SK-N-SH treated with all-trans-retinoic acid at 6 μM for 48 hours (cell line): ENCODE data around the gene SULT6B1.

Experiments
- RARB ChIP-seq: fragments of 250-450 bp; sonication (Bioruptor Pico); IDR thresholded peaks from 2 replicates; pipeline ENCODE4 v1.8.0; 2021; ENCODE audit warnings: mild to moderate bottlenecking, moderate library complexity
- TCF4 ChIP-seq: fragments of 250-450 bp; sonication (Bioruptor Pico); IDR thresholded peaks from 2 replicates; pipeline ENCODE4 v1.8.0; 2021; ENCODE audit warnings: mild to moderate bottlenecking, moderate library complexity, borderline replicate concordance
- ZFP3 ChIP-seq: fragments of 250-450 bp; sonication (Bioruptor Pico); IDR thresholded peaks from 2 replicates; pipeline ENCODE4 v1.5.0; 2020; ENCODE audit warnings: mild to moderate bottlenecking, moderate library complexity
- ZFP30 ChIP-seq: fragments of 450-650 bp; formaldehyde crosslinking; IDR thresholded peaks from 2 replicates; pipeline ENCODE4 v1.5.0; 2022; ENCODE audit warnings: mild to moderate bottlenecking, moderate library complexity
- ZNF565 ChIP-seq: fragments of 450-650 bp; formaldehyde crosslinking; conservative IDR thresholded peaks from 2 replicates; pipeline ENCODE4 v1.5.0; 2020; ENCODE audit warnings: low read depth, mild to moderate bottlenecking, moderate library complexity
- TF ChIP-seq, protein P1 (sequence below): fragments of 250-450 bp; sonication (Bioruptor Pico); IDR thresholded peaks from 2 replicates; pipeline ENCODE4 v1.5.1; 2021; ENCODE audit warnings: mild to moderate bottlenecking, moderate library complexity
- TF ChIP-seq, protein P2 (sequence below): fragments of 250-450 bp; sonication (Bioruptor Pico); IDR thresholded peaks from 2 replicates; pipeline ENCODE4 v1.8.0; 2020; ENCODE audit warnings: mild to moderate bottlenecking, moderate library complexity, borderline replicate concordance

DNA sequence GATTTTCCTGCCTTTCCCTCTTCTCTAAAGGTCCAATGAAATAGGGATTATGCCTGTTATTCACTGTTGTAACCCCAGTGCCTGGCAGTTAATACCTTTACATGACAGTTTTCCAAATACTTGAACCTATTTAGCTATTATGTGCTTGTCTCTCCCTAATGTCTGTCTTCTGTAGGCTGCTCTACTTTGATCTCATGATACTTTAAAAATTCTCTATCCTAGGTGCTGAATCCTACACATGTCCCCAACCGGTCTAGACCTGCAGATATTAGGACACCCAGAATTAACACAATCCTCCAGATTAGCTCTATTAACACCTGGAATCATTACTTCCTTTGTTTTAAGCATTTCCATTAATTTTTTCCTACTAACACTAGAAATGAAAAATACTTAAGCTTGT lies 35.6 kb upstream of the SULT6B1 start:
- TF ChIP-seq RARB (no peak), ZFP3 (CRISPR knock-in tag) (no peak), ZNF565 (CRISPR knock-in tag) (no peak), TCF4 (CRISPR knock-in tag) (no peak), ZFP30 (CRISPR knock-in tag) (no peak)
- TF ChIP-seq, protein P1, sequence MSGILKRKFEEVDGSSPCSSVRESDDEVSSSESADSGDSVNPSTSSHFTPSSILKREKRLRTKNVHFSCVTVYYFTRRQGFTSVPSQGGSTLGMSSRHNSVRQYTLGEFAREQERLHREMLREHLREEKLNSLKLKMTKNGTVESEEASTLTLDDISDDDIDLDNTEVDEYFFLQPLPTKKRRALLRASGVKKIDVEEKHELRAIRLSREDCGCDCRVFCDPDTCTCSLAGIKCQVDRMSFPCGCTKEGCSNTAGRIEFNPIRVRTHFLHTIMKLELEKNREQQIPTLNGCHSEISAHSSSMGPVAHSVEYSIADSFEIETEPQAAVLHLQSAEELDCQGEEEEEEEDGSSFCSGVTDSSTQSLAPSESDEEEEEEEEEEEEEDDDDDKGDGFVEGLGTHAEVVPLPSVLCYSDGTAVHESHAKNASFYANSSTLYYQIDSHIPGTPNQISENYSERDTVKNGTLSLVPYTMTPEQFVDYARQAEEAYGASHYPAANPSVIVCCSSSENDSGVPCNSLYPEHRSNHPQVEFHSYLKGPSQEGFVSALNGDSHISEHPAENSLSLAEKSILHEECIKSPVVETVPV (CRISPR knock-in tag) = no peak
- TF ChIP-seq, protein P2, sequence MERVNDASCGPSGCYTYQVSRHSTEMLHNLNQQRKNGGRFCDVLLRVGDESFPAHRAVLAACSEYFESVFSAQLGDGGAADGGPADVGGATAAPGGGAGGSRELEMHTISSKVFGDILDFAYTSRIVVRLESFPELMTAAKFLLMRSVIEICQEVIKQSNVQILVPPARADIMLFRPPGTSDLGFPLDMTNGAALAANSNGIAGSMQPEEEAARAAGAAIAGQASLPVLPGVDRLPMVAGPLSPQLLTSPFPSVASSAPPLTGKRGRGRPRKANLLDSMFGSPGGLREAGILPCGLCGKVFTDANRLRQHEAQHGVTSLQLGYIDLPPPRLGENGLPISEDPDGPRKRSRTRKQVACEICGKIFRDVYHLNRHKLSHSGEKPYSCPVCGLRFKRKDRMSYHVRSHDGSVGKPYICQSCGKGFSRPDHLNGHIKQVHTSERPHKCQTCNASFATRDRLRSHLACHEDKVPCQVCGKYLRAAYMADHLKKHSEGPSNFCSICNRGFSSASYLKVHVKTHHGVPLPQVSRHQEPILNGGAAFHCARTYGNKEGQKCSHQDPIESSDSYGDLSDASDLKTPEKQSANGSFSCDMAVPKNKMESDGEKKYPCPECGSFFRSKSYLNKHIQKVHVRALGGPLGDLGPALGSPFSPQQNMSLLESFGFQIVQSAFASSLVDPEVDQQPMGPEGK (CRISPR knock-in tag) = no peak
